Ascending aorta (tissue), 2 donors: Measurements from ENCODE around the gene PCSK7. TPM values are rescaled to one million over a fixed set of nuclear protein-coding genes. Genes with fewer than 3 reads are reported as not detected.
A peak's percentile ranks its signal among the peaks of the same experiment; 100 is the strongest.

ENCODE experiments used
- DNase-seq, 2 donors: peaks; one replicate each; pipeline ENCODE4 v3.0.0-alpha.2; 2019; ENCODE audit warnings: low spot score in 2 of 2
- H3K27ac ChIP-seq, 2 donors: fragments of 200-600 bp; sonication (generic); one replicate each; pipeline ENCODE4 v1.5.1; 2016 to 2017; ENCODE audit warnings: mild to moderate bottlenecking in 1 of 2
- H3K27me3 ChIP-seq: fragments of 200-600 bp; sonication (generic); one replicate; pipeline ENCODE4 v1.5.1; 2017
- H3K36me3 ChIP-seq, 2 donors: fragments of 200-600 bp; sonication (generic); one replicate each; pipeline ENCODE4 v1.5.1; 2016
- H3K4me1 ChIP-seq, 2 donors: fragments of 200-600 bp; sonication (generic); one replicate each; pipeline ENCODE4 v1.5.1; 2016 to 2017; ENCODE audit warnings: mild to moderate bottlenecking in 1 of 2
- H3K4me3 ChIP-seq, 2 donors: fragments of 200-600 bp; sonication (generic); one replicate each; pipeline ENCODE4 v1.5.1; 2016 to 2017; ENCODE audit warnings: mild to moderate bottlenecking in 1 of 2
- H3K9me3 ChIP-seq, 2 donors: fragments of 200-600 bp; sonication (generic); one replicate each; pipeline ENCODE4 v1.5.1; 2016
- CTCF ChIP-seq, 3 experiments: fragments of 200-600 bp in 2 of 3; fragments of 450-650 bp in 1 of 3; sonication (generic) in 2 of 3; IDR thresholded peaks; one replicate each; pipeline ENCODE4 v1.5.1; 2016 to 2019; ENCODE audit warnings: antibody characterized with exemption in 3 of 3, mild to moderate bottlenecking in 1 of 3, moderate library complexity in 1 of 3
- intact Hi-C: fragments of 100-400 bp; cut with DNase I; formaldehyde crosslinking; loops from one replicate; pipeline ENCODE4 v1.15.1; 2023
- total RNA-seq: library from RNA; depleted of rRNA; stranded (reverse); fragments of >200 nt; gene quantifications from one replicate; pipeline ENCODE4 v1.1.0, GENCODE V29; 2016

PCSK7 gene
- total RNA-seq, 1 donor from 2014 or later: 112 TPM

GRCh38 chr11:117189941-117190544, 41.8 kb downstream of the PCSK7 start:
- peak in 1 of 2 donors; percentile 39 for DNase-seq
- Histone ChIP-seq H3K9me3 (no peaks in the 10 kb centered on the region), H3K4me1 (no peaks in the 10 kb centered on the region), H3K27me3 (no peaks in the 10 kb centered on the region), H3K4me3 (no peak overlapping the region), H3K27ac (no peak overlapping the region), H3K36me3 (peaks cover 74 to 86% of the 10 kb centered on the region in 2 donors)
- no peak for TF ChIP-seq CTCF (IDR thresholded peaks at IDR 0.05)
- intact Hi-C loops: no loop called here

- H3K27ac ChIP-seq: peak overlapping the region in 1 of 2 donors; percentile 11
- DNase-seq: peak in 1 of 2 donors; percentile 67
- intact Hi-C loops: no loop called here
- no peaks in the 10 kb centered on the region for H3K9me3 ChIP-seq
- H3K27me3 ChIP-seq: no peaks in the 10 kb centered on the region
- no peak overlapping the region for H3K4me3 ChIP-seq
- no peak for TF ChIP-seq CTCF (IDR thresholded peaks at IDR 0.05)
- H3K4me1 ChIP-seq: no peaks in the 10 kb centered on the region
- peaks cover 72 to 83% of the 10 kb centered on the region in 2 donors for H3K36me3 ChIP-seq
Observed at GRCh38 chr11:117189191-117189940, 42.5 kb downstream of the PCSK7 start.

GRCh38 chr11:117188620-117189081, 43.2 kb downstream of the PCSK7 start:
- Histone ChIP-seq H3K27ac (peak overlapping the region in 1 of 2 donors; percentile 11), H3K27me3 (no peaks in the 10 kb centered on the region), H3K4me1 (no peaks in the 10 kb centered on the region), H3K9me3 (no peaks in the 10 kb centered on the region), H3K36me3 (peaks cover 68 to 82% of the 10 kb centered on the region in 2 donors), H3K4me3 (no peak overlapping the region)
- intact Hi-C loops: no loop called here
- TF ChIP-seq CTCF (IDR thresholded peaks at IDR 0.05): no peak
- DNase-seq: peak in 1 of 2 donors; percentile 61

GRCh38 chr11:117187799-117188481, 43.9 kb downstream of the PCSK7 start:
- intact Hi-C loops: no loop called here
- Histone ChIP-seq H3K4me3 (no peak overlapping the region), H3K27me3 (no peaks in the 10 kb centered on the region), H3K4me1 (no peaks in the 10 kb centered on the region), H3K27ac (no peak overlapping the region), H3K36me3 (peaks cover 67 to 80% of the 10 kb centered on the region in 2 donors), H3K9me3 (no peaks in the 10 kb centered on the region)
- DNase-seq: peak in 1 of 2 donors; percentile 60
- no peak for TF ChIP-seq CTCF (IDR thresholded peaks at IDR 0.05)

GRCh38 chr11:117187428-117187798, 44.5 kb downstream of the PCSK7 start:
- Histone ChIP-seq H3K27me3 (no peaks in the 10 kb centered on the region), H3K4me1 (no peaks in the 10 kb centered on the region), H3K27ac (no peak overlapping the region), H3K36me3 (peaks cover 67 to 80% of the 10 kb centered on the region in 2 donors), H3K4me3 (no peak overlapping the region), H3K9me3 (no peaks in the 10 kb centered on the region)
- no peak for DNase-seq
- no peak for TF ChIP-seq CTCF (IDR thresholded peaks at IDR 0.05)
- intact Hi-C loops: no loop called here
